Duodenal mucosa (tissue), 2 donors: ENCODE data around the gene CDC42BPA.
A peak's percentile ranks its signal among the peaks of the same experiment; 100 is the strongest.

Source experiments
- H3K27ac ChIP-seq: one replicate; pipeline ENCODE4 v1.7.0; 2013; ENCODE audit warnings: low read depth, low read length
- H3K27me3 ChIP-seq, 2 donors: one replicate each; pipeline ENCODE4 v1.7.0; 2013; ENCODE audit warnings: low read length in 2 of 2, control low read depth in 1 of 2; ENCODE audit not compliant: insufficient read depth in 2 of 2, control insufficient read depth in 1 of 2
- H3K36me3 ChIP-seq, 2 donors: one replicate each; pipeline ENCODE4 v1.7.0; 2013; ENCODE audit warnings: low read length in 2 of 2, control low read depth in 1 of 2; ENCODE audit not compliant: insufficient read depth in 2 of 2, control insufficient read depth in 1 of 2
- H3K4me1 ChIP-seq, 2 donors: one replicate each; pipeline ENCODE4 v1.7.0; 2013; ENCODE audit warnings: low read length in 2 of 2, control low read depth in 1 of 2; ENCODE audit not compliant: insufficient read depth in 2 of 2, control insufficient read depth in 1 of 2
- H3K4me3 ChIP-seq, 2 donors: one replicate each; pipeline ENCODE4 v1.7.0; 2013; ENCODE audit warnings: low read length in 2 of 2, low read depth in 1 of 2
- H3K9ac ChIP-seq, 2 donors: one replicate each; pipeline ENCODE4 v1.7.0; 2013; ENCODE audit warnings: low read length in 2 of 2, low read depth in 1 of 2
- H3K9me3 ChIP-seq, 2 donors: one replicate each; pipeline ENCODE4 v1.7.0; 2013; ENCODE audit warnings: low read length in 2 of 2, control low read depth in 1 of 2; ENCODE audit not compliant: control insufficient read depth in 1 of 2

The CDC42BPA gene

GRCh38 chr1:227318016-227318852, at the start of gene CDC42BPA:
Gene CDC42BPA, minus strand, starts transcription at chr1:227318492. Its CDS starts 1,310 bp downstream, at chr1:227317182.
- no peaks in the 10 kb centered on the region for H3K36me3 ChIP-seq

GRCh38 chr1:227368009-227368408, 49.7 kb upstream of the CDC42BPA start:
- Histone ChIP-seq H3K9ac (no peak overlapping the region), H3K27me3 (no peaks in the 10 kb centered on the region), H3K27ac (no peak overlapping the region), H3K4me3 (no peak overlapping the region), H3K4me1 (peaks cover 0 to 8% of the 10 kb centered on the region in 2 donors), H3K9me3 (no peaks in the 10 kb centered on the region), H3K36me3 (no peaks in the 10 kb centered on the region)

More at GRCh38 chr1:227318016-227318852, at the start of gene CDC42BPA:
- H3K4me1 ChIP-seq = peaks cover 10 to 24% of the 10 kb centered on the region in 2 donors
- peak within 1 kb of the TSS; percentile 81 to 95 for H3K4me3 ChIP-seq
- H3K9me3 ChIP-seq = no peaks in the 10 kb centered on the region
- peak within 1 kb of the TSS; percentile 91 for H3K27ac ChIP-seq
- no peaks in the 10 kb centered on the region for H3K27me3 ChIP-seq
- H3K9ac ChIP-seq = peak within 1 kb of the TSS; percentile 88 to 90

DNA sequence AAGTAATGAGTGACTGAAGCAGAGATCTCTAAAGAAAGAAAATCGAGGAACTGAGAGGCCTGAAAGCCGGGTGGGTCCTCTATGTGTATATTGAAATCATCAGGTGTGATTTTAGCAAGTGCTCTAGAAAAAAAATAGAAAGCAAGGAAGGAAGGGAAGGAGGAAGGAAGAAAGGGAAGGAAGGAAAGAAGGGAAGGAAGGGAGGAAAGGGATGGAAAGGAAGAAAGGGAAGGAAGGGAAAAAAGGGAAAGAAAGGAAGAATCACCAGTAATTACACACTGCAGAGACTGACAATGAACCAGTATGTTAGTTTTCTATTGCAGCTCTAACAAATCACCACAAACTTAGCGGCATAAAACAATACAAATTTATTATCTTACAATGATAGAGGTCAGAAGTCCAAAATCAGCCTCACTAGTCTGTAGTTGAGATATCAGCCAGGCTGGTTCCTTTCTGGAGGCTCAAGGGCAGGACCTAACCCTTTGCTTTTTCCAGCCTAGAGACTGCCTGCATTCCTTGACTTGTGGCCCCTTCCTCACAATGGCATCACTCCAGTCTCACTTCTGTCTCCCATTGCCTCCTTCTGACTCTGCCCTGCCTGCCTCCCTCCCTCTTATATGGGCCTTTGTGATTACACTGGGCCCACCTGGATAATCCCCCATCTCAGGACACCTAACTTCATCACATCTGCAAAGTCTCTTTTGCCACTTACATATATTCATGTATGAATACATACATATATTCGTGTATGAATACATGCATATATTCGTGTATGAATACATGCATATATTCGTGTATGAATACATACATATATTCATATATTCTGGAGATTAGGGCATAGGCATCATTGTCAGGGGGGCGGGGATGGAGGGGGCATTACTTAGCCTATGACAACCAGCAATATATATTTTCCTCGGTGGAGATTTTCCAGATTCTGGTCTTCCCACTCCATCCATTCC, 47.5 kb upstream of the CDC42BPA start:
- no peaks in the 10 kb centered on the region for H3K36me3 ChIP-seq
- H3K27ac ChIP-seq = no peak overlapping the region
- H3K27me3 ChIP-seq = no peaks in the 10 kb centered on the region
- peaks cover 0 to 8% of the 10 kb centered on the region in 2 donors for H3K4me1 ChIP-seq
- H3K9me3 ChIP-seq = no peaks in the 10 kb centered on the region
- no peak overlapping the region for H3K4me3 ChIP-seq
- H3K9ac ChIP-seq = no peak overlapping the region

DNA sequence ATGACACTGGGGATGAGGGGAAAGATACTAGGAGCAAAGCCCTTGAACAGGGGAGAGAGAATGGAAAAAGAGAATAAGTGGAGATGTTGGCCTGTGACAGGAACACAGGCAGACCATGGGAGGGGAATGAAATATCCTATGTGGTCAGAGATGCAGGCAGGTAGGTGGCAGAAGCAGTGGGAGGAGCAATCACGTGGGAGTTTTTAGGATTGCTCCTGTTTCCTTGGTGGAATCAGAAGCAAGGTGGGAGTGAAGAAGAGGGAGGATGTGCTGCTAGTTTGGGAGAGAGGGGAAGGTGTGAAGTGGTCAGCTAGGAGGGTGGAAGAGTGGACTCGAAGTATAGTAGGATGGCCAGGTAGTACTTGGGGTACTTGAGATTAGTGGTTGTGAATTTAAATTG, 46.4 kb upstream of the CDC42BPA start:
- Histone ChIP-seq H3K9me3 (no peaks in the 10 kb centered on the region), H3K36me3 (no peaks in the 10 kb centered on the region), H3K4me3 (no peak overlapping the region), H3K27ac (no peak overlapping the region), H3K9ac (no peak overlapping the region), H3K4me1 (peaks cover 0 to 8% of the 10 kb centered on the region in 2 donors), H3K27me3 (no peaks in the 10 kb centered on the region)

DNA sequence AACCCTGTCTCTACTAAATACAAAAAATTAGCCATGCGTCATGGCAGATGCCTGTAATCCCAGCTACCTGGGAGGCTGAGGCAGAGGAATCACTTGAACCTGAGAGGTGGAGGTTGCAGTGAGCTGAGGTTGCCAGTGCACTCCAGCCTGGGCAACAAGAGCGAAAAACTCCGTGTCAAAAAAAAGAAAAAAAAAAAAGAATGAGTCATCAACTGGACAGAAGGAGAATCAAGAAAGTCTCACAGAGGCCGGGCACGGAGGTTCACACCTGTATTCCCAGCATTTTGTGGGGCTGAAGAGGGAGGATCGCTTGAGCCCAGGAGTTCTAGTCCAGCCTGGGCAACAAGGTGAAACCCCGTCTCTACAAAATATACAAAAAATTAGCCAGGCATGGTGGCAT, 45.5 kb upstream of the CDC42BPA start:
- H3K4me1 ChIP-seq = peaks cover 0 to 8% of the 10 kb centered on the region in 2 donors
- no peak overlapping the region for H3K4me3 ChIP-seq
- no peaks in the 10 kb centered on the region for H3K27me3 ChIP-seq
- H3K9ac ChIP-seq = no peak overlapping the region
- no peaks in the 10 kb centered on the region for H3K9me3 ChIP-seq
- H3K27ac ChIP-seq = no peak overlapping the region
- no peaks in the 10 kb centered on the region for H3K36me3 ChIP-seq

GRCh38 chr1:227362039-227362438, 43.7 kb upstream of the CDC42BPA start:
- H3K9me3 ChIP-seq = no peaks in the 10 kb centered on the region
- H3K4me1 ChIP-seq = peaks cover 8 to 18% of the 10 kb centered on the region in 2 donors
- no peaks in the 10 kb centered on the region for H3K27me3 ChIP-seq
- no peak overlapping the region for H3K9ac ChIP-seq
- no peak overlapping the region for H3K27ac ChIP-seq
- H3K4me3 ChIP-seq = no peak overlapping the region
- no peaks in the 10 kb centered on the region for H3K36me3 ChIP-seq

DNA sequence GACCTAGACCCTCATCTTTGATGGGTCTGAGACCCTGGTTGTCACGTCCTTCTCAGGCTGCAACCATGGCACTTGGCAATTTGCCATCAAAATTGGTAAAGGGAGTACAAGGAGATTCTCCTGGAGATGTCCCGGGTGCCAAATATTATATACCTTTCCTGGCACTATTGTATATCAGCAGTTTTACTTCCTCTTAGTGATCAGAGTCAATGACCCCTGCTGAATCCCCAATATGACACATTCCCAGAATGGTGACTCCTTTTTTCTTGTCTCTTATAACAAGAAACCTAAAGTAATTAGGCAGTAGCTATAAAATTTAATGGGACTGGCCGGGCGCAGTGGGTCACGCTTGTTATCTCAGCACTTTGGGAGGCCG, 39.6 kb upstream of the CDC42BPA start:
- H3K4me1 ChIP-seq = peaks cover 15 to 17% of the 10 kb centered on the region in 2 donors
- no peaks in the 10 kb centered on the region for H3K9me3 ChIP-seq
- no peak overlapping the region for H3K27ac ChIP-seq
- H3K36me3 ChIP-seq = no peaks in the 10 kb centered on the region
- no peaks in the 10 kb centered on the region for H3K27me3 ChIP-seq
- H3K4me3 ChIP-seq = no peak overlapping the region
- H3K9ac ChIP-seq = no peak overlapping the region

DNA sequence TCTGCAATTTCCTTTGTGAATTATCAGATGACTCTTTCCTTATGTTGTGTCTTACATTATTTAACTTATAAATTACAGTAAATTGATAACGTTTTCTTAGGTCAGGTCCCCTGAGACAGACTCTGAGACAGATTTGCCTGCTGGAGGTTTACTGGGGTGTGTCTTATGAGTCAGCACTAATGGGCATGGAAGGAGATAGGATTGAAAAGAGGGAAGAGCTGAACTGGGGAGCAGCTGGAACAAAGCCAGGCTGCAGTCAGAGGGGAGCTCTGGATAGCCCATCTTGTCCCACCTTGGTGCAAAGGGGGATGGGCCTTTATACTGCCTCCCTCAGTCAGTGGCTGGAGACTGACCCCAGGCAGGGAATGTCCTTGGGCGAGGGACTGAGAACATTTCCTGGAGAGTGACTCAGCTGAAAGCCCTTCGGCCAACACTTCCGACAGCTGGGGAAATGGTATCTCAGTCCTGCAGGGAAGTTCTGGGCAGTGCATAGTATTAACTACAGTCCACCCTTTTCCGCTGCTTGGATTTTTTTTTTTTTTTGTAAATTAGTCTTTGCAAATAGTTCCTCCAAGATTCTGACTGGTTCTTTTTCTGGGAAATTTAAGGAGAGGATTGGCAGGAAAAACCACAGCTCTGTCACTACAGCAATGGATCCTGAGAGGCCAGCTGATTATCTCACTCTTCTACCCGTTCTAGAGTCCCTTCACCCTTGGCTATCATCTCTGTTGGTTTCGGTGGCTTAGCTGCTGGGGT, 39.1 kb upstream of the CDC42BPA start:
- Histone ChIP-seq H3K4me3 (peak overlapping the region; percentile 28 to 35), H3K27ac (peak overlapping the region; percentile 11), H3K4me1 (peaks cover 15 to 17% of the 10 kb centered on the region in 2 donors), H3K36me3 (no peaks in the 10 kb centered on the region), H3K27me3 (no peaks in the 10 kb centered on the region), H3K9me3 (no peaks in the 10 kb centered on the region), H3K9ac (no peak overlapping the region)

DNA sequence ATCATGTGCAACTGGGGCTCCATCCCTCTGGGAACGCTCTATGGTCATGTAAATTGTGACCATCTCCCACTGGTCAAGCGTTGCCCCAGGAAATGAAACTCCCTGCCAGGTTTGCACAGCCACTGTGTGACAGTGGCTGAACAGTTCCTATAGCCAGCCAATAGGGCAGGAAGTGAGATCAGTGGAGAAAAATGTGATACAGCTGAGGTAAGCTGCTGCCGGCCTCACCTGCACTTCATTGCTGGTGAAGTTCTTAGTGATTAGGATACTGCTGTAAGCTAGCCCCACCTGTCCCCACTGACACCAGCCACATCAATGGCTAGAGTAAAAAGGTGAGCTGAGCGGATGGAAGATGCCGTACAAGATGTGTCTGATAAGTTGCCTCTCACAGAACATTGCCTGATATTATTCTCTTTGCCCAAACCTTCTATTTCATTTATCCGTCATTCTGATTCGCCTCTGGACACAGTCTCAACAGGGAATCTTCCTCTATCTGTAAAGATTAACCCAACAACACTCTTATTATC, 38.4 kb upstream of the CDC42BPA start:
- Histone ChIP-seq H3K36me3 (no peaks in the 10 kb centered on the region), H3K27me3 (no peaks in the 10 kb centered on the region), H3K9ac (no peak overlapping the region), H3K27ac (peak overlapping the region; percentile 1), H3K9me3 (no peaks in the 10 kb centered on the region), H3K4me1 (peaks cover 15 to 18% of the 10 kb centered on the region in 2 donors), H3K4me3 (peak overlapping the region in 1 of 2 donors; percentile 35)
